A549 (cell line): ENCODE results near the gene FOXC2. TPM values are rescaled to one million over a fixed set of nuclear protein-coding genes. Genes with fewer than 3 reads are reported as not detected.

ENCODE experiments used
- ATAC-seq, 2 experiments: fragments of 200-7000 bp in 1 of 2; fragments of >200 bp in 1 of 2; cut with Nextera tagmentation in 1 of 2; cut with Tn5 transposase in 1 of 2; 3 replicates each; pipeline versions ENCODE4 v1.8.0 to v1.9.1; 2018 to 2020; ENCODE audit warnings: mild to moderate bottlenecking in 1 of 2, moderate library complexity in 1 of 2
- CTCF ChIA-PET: fragments of 300-600 bp; sonication (Branson Sonifier 250); formaldehyde crosslinking; extraction: SDS; loops from one replicate; lab custom pipeline; 2021; ENCODE audit warnings: antibody characterized with exemption, inconsistent platforms; lab: Yijun Ruan, JAX
- POLR2A ChIA-PET: fragments of 350-600 bp; formaldehyde crosslinking; extraction: SDS; loops from one replicate; lab custom pipeline; 2021; ENCODE audit warnings: antibody characterized with exemption, inconsistent platforms; lab: Yijun Ruan, JAX
- DNase-seq, 2 experiments: peaks; one replicate each; pipeline versions ENCODE4 v3.0.0 to v3.0.0-alpha.2; 2011 to 2016; ENCODE audit warnings: low read depth in 1 of 2, low spot score in 1 of 2
- FAIRE-seq: peaks from 2 replicates; lab custom pipeline; 2011; peaks lifted over from hg19 to GRCh38; lab: Jason Lieb, UNC
- H3K27ac ChIP-seq, 2 experiments: fragments of >200 bp; sonication (Bioruptor Twin); formaldehyde crosslinking; 3 replicates each; pipeline ENCODE4 v1.5.1; 2016 to 2017
- H3K4me1 ChIP-seq: fragments of >200 bp; sonication (Bioruptor Twin); formaldehyde crosslinking; 3 replicates; pipeline ENCODE4 v1.6.1; 2016
- H3K4me2 ChIP-seq: fragments of >200 bp; sonication (Bioruptor Twin); formaldehyde crosslinking; 3 replicates; pipeline ENCODE4 v1.6.1; 2016
- H3K4me3 ChIP-seq: fragments of >200 bp; sonication (Bioruptor Twin); formaldehyde crosslinking; 3 replicates; pipeline ENCODE4 v1.5.1; 2016
- H3K9me3 ChIP-seq: fragments of >200 bp; sonication (Bioruptor Twin); formaldehyde crosslinking; 3 replicates; pipeline ENCODE4 v1.6.1; 2016
- CEBPB ChIP-seq, 2 experiments: fragments of >200 bp in 1 of 2; sonication (Bioruptor Twin) in 1 of 2; formaldehyde crosslinking in 1 of 2; IDR thresholded peaks; 2 replicates each; pipeline ENCODE4 v1.6.1; 2012 to 2016
- EHMT2 ChIP-seq: fragments of 200-600 bp; sonication (generic); IDR thresholded peaks from 2 replicates; pipeline ENCODE4 v1.6.1; 2016; ENCODE audit warnings: antibody characterized with exemption, low read depth, mild to moderate bottlenecking, moderate library complexity
- ESRRA ChIP-seq: fragments of 150-350 bp; IDR thresholded peaks from 2 replicates; pipeline ENCODE4 v1.6.1; 2014; ENCODE audit warnings: mild to moderate bottlenecking, low read length, borderline replicate concordance
- FOXS1 ChIP-seq: fragments of 250-450 bp; sonication (Bioruptor Pico); IDR thresholded peaks from 2 replicates; pipeline ENCODE4 v1.5.0; 2020; ENCODE audit warnings: mild to moderate bottlenecking, moderate library complexity
- MYC ChIP-seq: IDR thresholded peaks from 2 replicates; pipeline ENCODE4 v1.6.1; 2012; ENCODE audit warnings: mild to moderate bottlenecking, inconsistent platforms, low read length, improper control_type of control experiment, borderline replicate concordance
- NFE2L2 ChIP-seq: fragments of 150-350 bp; conservative IDR thresholded peaks from 2 replicates; pipeline ENCODE4 v1.6.1; 2014; ENCODE audit warnings: low read length
- RAD21 ChIP-seq, 2 experiments: fragments of >200 bp in 1 of 2; sonication (Bioruptor Twin) in 1 of 2; formaldehyde crosslinking in 1 of 2; IDR thresholded peaks in 1 of 2; conservative IDR thresholded peaks in 1 of 2; 2 replicates in 1 of 2; 3 replicates in 1 of 2; pipeline ENCODE4 v1.6.1; 2012 to 2018; ENCODE audit warnings: inconsistent platforms in 1 of 2
- RARB ChIP-seq: fragments of 250-450 bp; sonication (Bioruptor Pico); IDR thresholded peaks from 2 replicates; pipeline ENCODE4 v1.8.0; 2021; ENCODE audit warnings: mild to moderate bottlenecking, moderate library complexity
- RFX5 ChIP-seq: fragments of 450-650 bp; IDR thresholded peaks from 2 replicates; pipeline ENCODE4 v1.7.1; 2014; ENCODE audit warnings: antibody characterized with exemption, mild to moderate bottlenecking, moderate library complexity
- RNF2 ChIP-seq: fragments of 200-600 bp; sonication (generic); IDR thresholded peaks from 2 replicates; pipeline ENCODE4 v1.6.1; 2016; ENCODE audit warnings: low read depth, mild to moderate bottlenecking, antibody characterized with exemption, moderate library complexity, borderline replicate concordance
- SMC3 ChIP-seq: fragments of >200 bp; sonication (Bioruptor Twin); formaldehyde crosslinking; IDR thresholded peaks from 3 replicates; pipeline ENCODE4 v1.6.1; 2018; ENCODE audit warnings: inconsistent platforms
- TP53 ChIP-seq: fragments of 250-450 bp; sonication (Bioruptor Pico); IDR thresholded peaks from 2 replicates; pipeline ENCODE4 v1.5.0; 2021; ENCODE audit warnings: mild to moderate bottlenecking, moderate library complexity
- ZC3H11A ChIP-seq: fragments of 450-650 bp; IDR thresholded peaks from 2 replicates; pipeline ENCODE4 v1.6.1; 2014; ENCODE audit warnings: antibody characterized with exemption, mild to moderate bottlenecking
- ZFP36 ChIP-seq: fragments of 450-650 bp; IDR thresholded peaks from 2 replicates; pipeline ENCODE4 v1.6.1; 2014; ENCODE audit warnings: borderline replicate concordance; ENCODE audit not compliant: partially characterized antibody
- ZSCAN20 ChIP-seq: fragments of 250-450 bp; sonication (Bioruptor Pico); IDR thresholded peaks from 2 replicates; pipeline ENCODE4 v1.8.0; 2022; ENCODE audit warnings: mild to moderate bottlenecking, moderate library complexity
- WGBS: methylation state at CpG from one replicate; pipeline ENCODE4 v1.1.6; 2017; ENCODE audit errors: missing lambda C conversion rate; 5-methylcytosine and 5-hydroxymethylcytosine counted together
- polyA minus RNA-seq: library from RNA; depleted of rRNA, polyadenylated mRNA; stranded (reverse); fragments of >200 nt; gene quantifications from 2 replicates; pipeline ENCODE4 v1.2.3, GENCODE V29; 2011; rRNA and poly(A)+ RNA removed
- polyA plus RNA-seq, 4 experiments: library from polyadenylated mRNA; depleted of rRNA in 3 of 4; stranded (reverse); fragments of >200 nt; fragmentation: RNase III in 1 of 4; extraction: RNeasy Plus Mini Kit Qiagen cat#74134 plus additional on column Dnase treatment in 1 of 4; gene quantifications; 2 replicates in 3 of 4; 3 replicates in 1 of 4; pipeline ENCODE4 v1.2.3, GENCODE V29; 2011 to 2017
- TF ChIP-seq, protein P1 (sequence below): IDR thresholded peaks from 2 replicates; pipeline ENCODE4 v1.6.1; 2012; ENCODE audit warnings: low read depth, borderline replicate concordance
- TF ChIP-seq, protein P2 (sequence below): IDR thresholded peaks from 2 replicates; pipeline ENCODE4 v1.6.1; 2012
- TF ChIP-seq, protein P3 (sequence below): fragments of >200 bp; sonication (Bioruptor Twin); formaldehyde crosslinking; IDR thresholded peaks from 3 replicates; pipeline ENCODE4 v1.5.1; 2016
- TF ChIP-seq, protein P4 (sequence below): fragments of 450-650 bp; IDR thresholded peaks from 2 replicates; pipeline ENCODE4 v1.6.1; 2014; ENCODE audit warnings: antibody characterized with exemption

FOXC2 gene
- polyA plus RNA-seq (2011; rRNA removed) = 0.06 and 0.09 TPM in 2 replicates
- polyA plus RNA-seq (2012; cell fraction: cytosol; rRNA removed) = 0.32 and 0.36 TPM in 2 replicates
- 0.54 and 0.61 TPM in 2 replicates for polyA plus RNA-seq (2012; cell fraction: nucleus; rRNA removed)
- polyA plus RNA-seq (2017; fragmentation: RNase III; extraction: RNeasy Plus Mini Kit Qiagen cat#74134 plus additional on column Dnase treatment) = 0.28 to 0.46 TPM (median 0.42 TPM) in 3 replicates
- 0.08 and 0.19 TPM in 2 replicates for polyA minus RNA-seq

DNA sequence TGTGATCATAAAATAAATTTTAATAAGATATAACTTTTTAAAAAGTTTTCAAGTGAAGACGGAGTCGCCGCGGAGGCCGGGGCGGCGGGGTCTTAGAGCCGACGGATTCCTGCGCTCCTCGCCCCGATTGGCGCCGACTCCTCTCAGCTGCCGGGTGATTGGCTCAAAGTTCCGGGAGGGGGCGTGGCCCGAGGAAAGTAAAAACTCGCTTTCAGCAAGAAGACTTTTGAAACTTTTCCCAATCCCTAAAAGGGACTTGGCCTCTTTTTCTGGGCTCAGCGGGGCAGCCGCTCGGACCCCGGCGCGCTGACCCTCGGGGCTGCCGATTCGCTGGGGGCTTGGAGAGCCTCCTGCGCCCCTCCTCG lies at the start of gene FOXC2:
FOXC2 (plus strand) TSS at position 229 of the 365 bp plus-strand sequence. CDS start 507 bp downstream, outside the sequence.
- FAIRE-seq = no peak
- Histone ChIP-seq H3K9me3 (no peaks in the 10 kb centered on the region), H3K27ac (peak within 1 kb of the TSS; percentile 53 to 79; a peak in 5 of 6 replicates)
- POLR2A ChIA-PET = no interaction called here
- TF ChIP-seq ZFP36 = no peak
- no peak for TF ChIP-seq EHMT2
- TF ChIP-seq ZSCAN20 (CRISPR knock-in tag) = no peak
- TF ChIP-seq, protein P1, sequence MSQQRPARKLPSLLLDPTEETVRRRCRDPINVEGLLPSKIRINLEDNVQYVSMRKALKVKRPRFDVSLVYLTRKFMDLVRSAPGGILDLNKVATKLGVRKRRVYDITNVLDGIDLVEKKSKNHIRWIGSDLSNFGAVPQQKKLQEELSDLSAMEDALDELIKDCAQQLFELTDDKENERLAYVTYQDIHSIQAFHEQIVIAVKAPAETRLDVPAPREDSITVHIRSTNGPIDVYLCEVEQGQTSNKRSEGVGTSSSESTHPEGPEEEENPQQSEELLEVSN = no peak
- TF ChIP-seq RNF2 = no peak
- no peak for TF ChIP-seq RAD21 (conservative IDR thresholded peaks at IDR 0.05 in 1 of 2, IDR thresholded peaks at IDR 0.05 in 1 of 2)
- no peak for TF ChIP-seq TP53 (CRISPR knock-in tag)
- no peak for TF ChIP-seq CEBPB (IDR thresholded peaks at IDR 0.05)
- TF ChIP-seq FOXS1 (CRISPR knock-in tag) = no peak
- TF ChIP-seq RARB = no peak
- TF ChIP-seq, all 56 proteins: peak for 0
- Histone ChIP-seq H3K4me3 (peak within 1 kb of the TSS; percentile 35), H3K4me2 (peak within 1 kb of the TSS; percentile 51), H3K4me1 (peaks cover 9% of the 10 kb centered on the region; the same call in 1 of the 3 replicates)
- DNase-seq (peak; percentile 49 to 75), ATAC-seq (peak; percentile 32 to 51; a peak in 2 of 6 replicates)
- WGBS = 63% methylated on average over 29 of the region's 30 CpGs
- CTCF ChIA-PET = interaction anchor here (2.0 kb wide), 1 partner anchor 496 kb away, joined by 11 read pairs; no protein-coding TSS in a partner anchor

DNA sequence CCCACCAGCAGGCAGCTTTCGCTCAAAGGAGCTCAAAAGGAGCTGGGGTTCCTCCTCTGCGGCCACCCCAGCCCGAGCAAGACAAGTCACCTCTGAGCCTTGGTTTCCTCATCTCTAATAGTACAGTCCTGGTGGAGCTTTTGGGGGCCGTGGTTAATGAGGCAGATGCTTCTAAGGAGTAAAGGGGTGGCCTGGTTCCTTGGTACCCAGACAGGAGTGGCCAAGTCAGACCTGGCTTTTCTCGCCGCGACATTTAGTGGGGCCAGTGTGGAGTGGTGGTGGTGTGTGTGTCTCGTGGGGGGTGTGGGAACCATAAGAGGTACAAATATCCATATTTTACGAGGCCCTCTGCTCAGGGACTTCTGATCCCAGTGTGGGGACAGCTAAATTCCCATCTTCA lies 49.6 kb upstream of the FOXC2 start:
- FAIRE-seq = no peak
- no peak for DNase-seq
- Histone ChIP-seq H3K9me3 (no peaks in the 10 kb centered on the region), H3K4me3 (no peak overlapping the region), H3K4me2 (no peak overlapping the region), H3K4me1 (no peaks in the 10 kb centered on the region), H3K27ac (no peak overlapping the region)
- no peak for TF ChIP-seq ESRRA
- TF ChIP-seq RFX5 = no peak
- TF ChIP-seq, protein P2, sequence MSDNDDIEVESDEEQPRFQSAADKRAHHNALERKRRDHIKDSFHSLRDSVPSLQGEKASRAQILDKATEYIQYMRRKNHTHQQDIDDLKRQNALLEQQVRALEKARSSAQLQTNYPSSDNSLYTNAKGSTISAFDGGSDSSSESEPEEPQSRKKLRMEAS = no peak
- ATAC-seq = no peak
- ChIA-PET CTCF (interaction anchor here (0.5 to 10.4 kb wide), 62 partner anchors 9 to 698 kb away, joined by 3 to 321 read pairs (median 6); no protein-coding TSS in a partner anchor), POLR2A (no interaction called here)
- 44% methylated on average over 7 of the region's 9 CpGs for WGBS

DNA sequence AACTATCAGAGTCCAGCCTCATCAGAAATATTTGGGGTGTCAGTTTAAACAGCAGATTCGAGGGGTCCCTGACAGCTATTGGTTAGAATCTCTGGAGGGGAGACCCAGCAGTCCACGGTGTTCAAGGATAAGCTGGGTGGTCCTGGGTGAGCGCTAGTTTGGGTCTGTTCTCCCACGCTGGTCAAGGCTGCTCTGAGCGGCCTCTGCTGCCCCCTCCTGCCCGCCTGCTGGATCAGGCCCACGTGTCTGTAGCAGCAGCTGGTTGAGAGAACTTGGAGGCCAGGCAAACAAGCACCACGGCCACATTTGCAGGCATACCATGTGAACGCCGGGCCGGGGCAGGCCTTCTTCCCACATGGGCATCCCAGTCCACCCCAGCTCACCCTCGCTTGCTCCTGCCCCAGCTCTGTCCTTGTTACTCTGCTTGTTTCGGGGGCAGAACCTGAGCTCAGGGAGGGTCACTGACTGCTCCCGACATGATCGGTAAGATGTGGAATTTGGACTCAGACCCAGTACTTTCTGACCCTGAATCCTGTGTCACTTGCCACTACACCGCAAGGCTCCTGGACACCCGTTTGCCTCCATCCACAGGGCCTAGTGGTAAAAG lies 48.9 kb upstream of the FOXC2 start:
- Histone ChIP-seq H3K9me3 (no peaks in the 10 kb centered on the region), H3K4me3 (no peak overlapping the region), H3K27ac (no peak overlapping the region), H3K4me1 (no peaks in the 10 kb centered on the region), H3K4me2 (no peak overlapping the region)
- no peak for FAIRE-seq
- WGBS = 18% methylated on average over 17 of the region's 17 CpGs
- ChIA-PET CTCF (interaction anchor here (0.5 to 10.4 kb wide), 81 partner anchors 8 to 1245 kb away, joined by 3 to 321 read pairs (median 5); no protein-coding TSS in a partner anchor), POLR2A (no interaction called here)
- no peak for TF ChIP-seq NFE2L2
- TF ChIP-seq ZC3H11A = no peak
- TF ChIP-seq RAD21 (conservative IDR thresholded peaks at IDR 0.05 in 1 of 2, IDR thresholded peaks at IDR 0.05 in 1 of 2) = peak; percentile 88 to 91
- TF ChIP-seq, protein P2 = peak; percentile 78
- peak; percentile 66 for TF ChIP-seq SMC3
- peak; percentile 86; the same call in 1 of the 2 replicates for TF ChIP-seq MYC
- TF ChIP-seq, protein P3, sequence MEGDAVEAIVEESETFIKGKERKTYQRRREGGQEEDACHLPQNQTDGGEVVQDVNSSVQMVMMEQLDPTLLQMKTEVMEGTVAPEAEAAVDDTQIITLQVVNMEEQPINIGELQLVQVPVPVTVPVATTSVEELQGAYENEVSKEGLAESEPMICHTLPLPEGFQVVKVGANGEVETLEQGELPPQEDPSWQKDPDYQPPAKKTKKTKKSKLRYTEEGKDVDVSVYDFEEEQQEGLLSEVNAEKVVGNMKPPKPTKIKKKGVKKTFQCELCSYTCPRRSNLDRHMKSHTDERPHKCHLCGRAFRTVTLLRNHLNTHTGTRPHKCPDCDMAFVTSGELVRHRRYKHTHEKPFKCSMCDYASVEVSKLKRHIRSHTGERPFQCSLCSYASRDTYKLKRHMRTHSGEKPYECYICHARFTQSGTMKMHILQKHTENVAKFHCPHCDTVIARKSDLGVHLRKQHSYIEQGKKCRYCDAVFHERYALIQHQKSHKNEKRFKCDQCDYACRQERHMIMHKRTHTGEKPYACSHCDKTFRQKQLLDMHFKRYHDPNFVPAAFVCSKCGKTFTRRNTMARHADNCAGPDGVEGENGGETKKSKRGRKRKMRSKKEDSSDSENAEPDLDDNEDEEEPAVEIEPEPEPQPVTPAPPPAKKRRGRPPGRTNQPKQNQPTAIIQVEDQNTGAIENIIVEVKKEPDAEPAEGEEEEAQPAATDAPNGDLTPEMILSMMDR = peak; percentile 79
- TF ChIP-seq, protein P4, sequence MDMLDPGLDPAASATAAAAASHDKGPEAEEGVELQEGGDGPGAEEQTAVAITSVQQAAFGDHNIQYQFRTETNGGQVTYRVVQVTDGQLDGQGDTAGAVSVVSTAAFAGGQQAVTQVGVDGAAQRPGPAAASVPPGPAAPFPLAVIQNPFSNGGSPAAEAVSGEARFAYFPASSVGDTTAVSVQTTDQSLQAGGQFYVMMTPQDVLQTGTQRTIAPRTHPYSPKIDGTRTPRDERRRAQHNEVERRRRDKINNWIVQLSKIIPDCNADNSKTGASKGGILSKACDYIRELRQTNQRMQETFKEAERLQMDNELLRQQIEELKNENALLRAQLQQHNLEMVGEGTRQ = 0 out of 2 replicates have a peak, but pooled peaks have one; percentile 18
- peak; percentile 84 to 91 for ATAC-seq
- DNase-seq = peak; percentile 63 to 73
